HG02840 (cell line): ENCODE results near the gene PRRC2C.
"Not testable (repeated sequence)": the region's sequence is repeated elsewhere in the genome, so short reads cannot be mapped to it uniquely, and the experiment has no call there.

ENCODE experiments used
- ATAC-seq: cut with Tn5 transposase; IDR thresholded peaks from one replicate; pipeline ENCODE4 v1.9.1; 2021; ENCODE audit warnings: mild to moderate bottlenecking, moderate library complexity, moderate number of reproducible peaks; ENCODE audit not compliant: unreplicated experiment, low FRiP score

PRRC2C gene

DNA sequence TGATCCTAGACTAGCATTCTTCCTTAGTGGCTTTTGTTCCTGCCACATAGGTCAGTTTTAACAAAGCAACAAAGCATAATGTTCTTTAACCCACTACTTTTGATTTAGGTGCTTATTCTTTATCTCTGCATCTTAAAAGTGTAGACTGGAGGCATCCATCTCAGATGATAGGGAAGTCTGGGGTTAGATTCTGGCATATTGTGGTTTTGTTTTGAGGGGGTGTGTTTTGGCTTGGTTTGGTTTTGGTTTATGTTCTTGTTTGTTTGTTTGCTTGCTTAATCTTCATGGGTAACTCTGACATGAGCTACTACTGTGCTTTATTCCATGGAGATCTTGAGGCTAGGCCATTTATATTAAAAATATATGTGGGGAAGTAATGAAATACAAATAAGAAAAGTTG, 96.4 kb downstream of the PRRC2C start:
- ATAC-seq: no peak

DNA sequence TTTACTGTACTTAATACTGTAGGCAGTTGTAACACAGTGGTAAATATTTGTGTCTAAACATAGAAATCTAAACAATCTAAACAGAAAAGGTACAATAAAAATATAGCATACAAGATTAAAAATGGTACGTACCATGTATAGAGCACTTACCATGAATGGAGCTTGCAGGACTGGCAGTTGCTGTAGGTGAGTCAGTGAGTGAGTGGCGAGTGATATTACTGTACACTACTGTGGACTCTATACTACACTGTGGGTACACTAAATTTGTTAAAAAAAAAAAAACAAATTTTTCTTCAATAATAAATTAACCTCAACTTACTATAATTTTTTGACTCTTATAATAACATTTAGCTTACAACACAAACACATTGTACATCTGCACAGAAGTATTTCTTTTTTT, 97.3 kb downstream of the PRRC2C start:
- no peak for ATAC-seq

DNA sequence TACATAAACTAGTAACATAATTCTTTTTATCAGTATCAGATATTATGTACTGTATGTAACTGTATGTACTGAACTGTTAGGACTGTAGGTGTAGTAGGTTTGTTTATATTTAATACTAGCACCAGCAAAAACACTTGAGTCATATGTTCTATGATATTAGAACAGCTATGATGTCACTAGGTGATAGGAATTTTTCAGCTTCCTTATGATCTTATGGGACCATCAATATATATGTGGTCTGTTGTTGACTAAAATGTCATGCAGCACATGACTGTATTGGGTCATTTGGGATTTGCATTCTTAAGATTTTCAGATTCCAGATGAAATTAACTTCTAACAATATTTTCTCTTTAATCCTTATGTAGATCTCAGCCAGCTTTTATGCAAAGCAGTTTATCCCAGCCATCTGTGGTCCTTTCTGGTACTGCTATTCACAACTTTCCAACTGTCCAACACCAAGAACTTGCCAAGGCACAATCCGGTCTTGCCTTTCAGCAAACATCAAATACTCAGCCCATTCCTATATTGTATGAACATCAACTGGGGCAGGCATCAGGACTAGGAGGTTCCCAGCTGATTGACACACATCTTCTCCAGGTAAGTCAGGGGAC, 98.4 kb downstream of the PRRC2C start:
- ATAC-seq: no peak

DNA sequence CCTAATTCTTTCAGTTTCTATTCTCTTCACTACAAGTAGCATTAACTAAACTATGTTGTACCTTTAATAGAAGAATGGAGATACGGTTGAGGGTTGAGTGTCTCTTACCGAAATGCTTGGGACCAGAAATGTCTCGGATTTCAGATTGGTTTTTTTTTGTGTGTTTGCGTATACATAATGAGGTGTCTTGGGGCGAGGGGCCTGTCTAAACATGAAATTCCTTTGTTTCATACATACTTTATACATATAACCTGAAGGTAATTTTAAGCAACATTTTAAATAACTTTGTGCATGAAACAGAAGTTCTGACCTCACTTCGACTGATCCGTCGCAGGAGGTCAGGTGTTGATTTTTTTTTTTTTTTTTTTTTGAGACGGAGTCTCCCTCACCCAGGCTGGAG, 100.4 kb downstream of the PRRC2C start:
- no peak for ATAC-seq

DNA sequence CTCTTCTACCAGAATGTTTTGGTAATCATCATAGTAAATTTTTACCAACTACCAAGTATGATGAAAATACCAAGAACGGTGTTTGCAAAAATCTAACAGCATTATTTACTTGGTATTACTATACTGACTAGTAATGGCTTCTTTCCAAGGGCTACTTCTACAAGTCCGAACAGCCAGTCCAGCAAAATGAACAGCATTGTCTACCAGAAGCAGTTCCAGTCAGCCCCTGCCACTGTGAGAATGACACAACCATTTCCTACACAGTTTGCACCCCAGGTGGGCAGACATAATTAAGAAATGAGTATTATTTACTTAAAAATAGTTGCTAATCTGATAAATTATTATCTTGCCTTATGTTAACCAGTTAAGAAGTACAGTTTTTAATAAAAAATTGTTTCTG, 102.9 kb downstream of the PRRC2C start:
- no peak for ATAC-seq

DNA sequence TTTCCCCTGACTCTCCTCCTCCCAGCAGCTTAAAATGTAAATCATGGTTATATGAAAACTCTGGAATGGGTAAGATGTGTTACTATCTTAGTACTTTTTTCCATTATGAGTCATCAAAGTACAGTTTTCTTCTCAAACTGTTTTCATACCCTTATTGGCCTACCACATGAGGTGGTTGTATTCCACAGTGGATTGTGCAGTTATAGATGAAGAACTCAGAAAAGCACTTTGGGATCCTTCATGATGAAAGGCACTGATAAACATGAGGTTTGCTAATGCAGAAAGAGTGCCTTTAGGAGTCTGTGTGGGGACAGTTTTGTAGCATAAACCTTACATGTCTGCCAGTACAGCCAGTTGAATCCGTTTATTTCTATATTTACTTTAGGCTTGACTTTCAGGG, 104.7 kb downstream of the PRRC2C start:
- ATAC-seq: no peak

DNA sequence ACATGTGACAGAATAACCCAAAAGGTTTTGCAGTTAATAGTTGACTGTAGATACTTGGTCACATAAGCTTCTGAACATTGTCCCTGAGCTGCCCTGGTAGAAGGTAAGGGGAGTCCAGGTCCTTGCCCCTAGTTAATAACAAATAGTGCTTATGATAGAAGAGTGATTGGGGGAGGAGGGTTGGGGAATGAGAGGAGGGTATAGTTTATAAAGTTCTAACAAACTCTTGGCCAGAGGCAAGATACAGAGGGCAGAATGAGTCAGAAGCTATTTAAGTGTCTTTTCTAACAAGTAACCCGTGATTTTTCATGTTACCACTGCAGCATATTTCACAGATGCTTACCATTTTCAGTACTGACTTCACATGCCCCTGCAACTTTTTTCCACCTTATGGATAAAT, 110.0 kb downstream of the PRRC2C start:
- ATAC-seq: no peak

DNA sequence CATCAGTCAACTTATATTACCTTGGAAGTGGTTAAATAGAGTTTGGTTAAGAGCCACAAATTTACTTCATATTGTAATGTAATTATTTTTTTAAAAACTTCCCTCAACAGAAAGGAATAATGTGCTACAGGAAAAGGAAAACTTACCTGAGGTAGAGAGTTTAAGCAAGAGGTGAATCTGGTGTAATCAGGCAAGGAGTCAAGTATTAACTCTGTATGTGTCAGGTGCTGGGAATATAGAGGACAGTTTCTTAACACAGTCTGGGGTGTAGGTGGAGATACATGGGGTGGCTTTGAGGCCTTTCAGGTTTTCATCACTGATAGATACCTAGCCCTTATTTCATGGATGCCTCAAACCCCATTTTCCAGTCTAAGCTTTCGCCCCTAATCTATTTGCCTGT, 110.8 kb downstream of the PRRC2C start:
- ATAC-seq: no peak

DNA sequence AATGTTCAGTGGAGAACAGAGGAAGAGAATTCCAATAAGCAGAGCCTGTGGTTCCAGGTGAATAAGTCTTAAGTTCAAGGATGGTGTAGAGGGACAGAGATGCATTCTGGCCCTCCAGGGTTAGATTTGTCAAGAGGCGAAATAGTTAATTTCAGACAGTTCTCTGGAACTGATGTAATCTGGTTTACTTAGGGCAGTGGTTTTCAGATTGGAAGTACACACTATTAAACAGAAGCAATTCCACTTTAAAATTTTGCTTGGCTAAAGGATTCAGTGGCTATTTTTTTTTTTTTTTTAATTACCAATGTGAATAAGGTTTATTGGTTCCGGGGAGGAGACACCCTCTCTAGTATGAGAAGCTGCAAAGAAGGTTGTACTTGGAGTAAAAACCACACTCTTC, 111.4 kb downstream of the PRRC2C start:
- ATAC-seq: no peak

DNA sequence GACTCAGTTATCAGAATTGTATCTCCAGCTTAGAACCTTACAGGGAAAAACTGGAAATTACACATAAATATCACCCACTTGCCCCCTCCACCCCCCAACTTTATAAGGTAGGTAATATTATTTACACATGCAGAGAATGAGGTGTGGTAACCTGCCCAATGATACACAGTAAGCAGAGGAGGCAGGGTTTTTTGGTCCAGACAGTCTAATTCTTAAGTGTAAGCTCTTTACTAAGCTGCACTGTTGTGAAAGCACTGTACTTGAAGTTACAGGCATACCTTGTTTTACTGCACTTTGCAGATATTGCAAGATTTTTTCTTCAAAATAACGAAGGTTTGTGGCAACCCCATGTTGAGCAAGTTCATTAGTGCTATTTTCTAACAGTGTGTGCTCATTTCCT, 111.9 kb downstream of the PRRC2C start:
- no peak for ATAC-seq

DNA sequence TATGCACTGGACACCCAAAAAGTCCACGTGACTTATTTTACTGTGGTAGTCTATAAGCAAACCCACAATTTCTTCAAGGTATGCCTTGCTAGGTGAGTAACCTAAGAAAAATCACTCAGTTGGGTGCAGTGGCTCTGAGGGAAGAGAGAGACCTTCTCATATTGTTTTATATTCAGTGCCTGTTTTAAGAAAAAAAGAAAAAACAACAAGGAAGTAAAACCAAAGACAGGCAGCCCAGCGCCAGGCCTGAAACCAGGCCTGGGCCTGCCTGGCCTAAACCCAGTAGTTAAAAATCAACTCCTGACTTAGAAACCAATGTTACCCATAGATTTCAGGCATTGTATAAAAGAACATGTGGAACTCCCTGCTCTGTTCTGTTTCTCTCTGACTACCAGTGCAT, 115.0 kb downstream of the PRRC2C start:
- ATAC-seq: not testable (repeated sequence)

DNA sequence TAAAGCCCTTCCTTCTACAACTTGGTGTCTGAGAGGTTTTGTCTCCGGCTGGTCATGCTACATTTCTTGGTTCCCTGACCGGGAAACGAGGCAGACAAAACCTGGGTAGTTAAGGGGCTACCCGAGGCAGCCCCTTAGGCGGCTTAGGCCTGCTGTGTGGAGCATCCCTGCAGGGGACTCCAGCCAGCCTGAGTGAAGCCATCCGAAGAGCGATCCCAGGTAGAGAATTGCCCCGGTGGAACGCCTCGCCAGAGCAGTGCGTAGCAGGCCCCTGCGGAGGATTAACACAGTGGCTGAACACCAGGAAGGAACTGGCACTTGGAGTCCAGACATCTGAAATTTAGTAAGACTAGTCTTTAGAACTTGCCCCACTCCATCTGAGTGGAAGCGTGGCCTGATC, 115.5 kb downstream of the PRRC2C start:
- no peak for ATAC-seq

DNA sequence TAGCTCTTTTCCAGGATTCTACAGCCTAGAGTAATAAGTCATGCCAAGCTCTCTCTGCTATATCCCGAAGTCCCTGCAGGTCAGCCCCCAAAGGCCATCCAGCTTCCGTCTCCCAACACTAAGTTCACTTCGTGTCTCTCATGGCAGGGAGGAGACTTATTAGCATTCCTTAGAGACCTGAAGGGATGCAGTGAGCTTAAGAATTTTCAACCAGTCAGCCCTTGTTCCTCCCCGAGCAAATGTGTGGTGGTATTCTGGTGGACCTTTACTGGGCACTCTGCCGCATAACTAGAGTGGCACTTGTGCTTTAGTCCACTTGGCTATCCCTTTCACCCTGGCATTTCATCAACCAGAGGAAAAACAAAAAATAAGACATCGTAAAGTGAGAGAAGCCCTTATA, 117.7 kb downstream of the PRRC2C start:
- ATAC-seq: not testable (repeated sequence)

DNA sequence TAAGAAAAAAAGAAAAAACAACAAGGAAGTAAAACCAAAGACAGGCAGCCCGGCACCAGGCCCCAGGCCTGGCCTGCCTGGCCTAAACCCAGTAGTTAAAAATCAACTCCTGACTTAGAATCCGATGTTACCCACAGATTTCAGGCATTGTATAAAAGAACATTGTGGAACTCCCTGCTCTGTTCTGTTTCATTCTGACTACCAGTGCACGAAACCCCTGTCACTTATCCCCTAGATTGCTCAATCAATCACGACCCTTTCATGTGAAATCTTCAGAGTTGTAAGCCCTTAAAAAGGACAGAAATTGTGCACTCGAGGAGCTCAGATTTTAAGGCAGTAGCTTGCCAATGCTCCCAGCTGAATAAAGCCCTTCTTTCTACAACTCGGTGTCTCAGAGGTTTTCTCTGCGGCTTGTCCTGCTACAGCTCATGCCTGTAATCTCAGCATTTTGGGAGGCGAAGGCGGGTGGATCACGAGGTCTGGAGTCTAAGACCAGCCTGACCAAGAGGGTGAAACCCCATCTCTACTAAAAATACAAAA, 121.1 kb downstream of the PRRC2C start:
- no peak for ATAC-seq

DNA sequence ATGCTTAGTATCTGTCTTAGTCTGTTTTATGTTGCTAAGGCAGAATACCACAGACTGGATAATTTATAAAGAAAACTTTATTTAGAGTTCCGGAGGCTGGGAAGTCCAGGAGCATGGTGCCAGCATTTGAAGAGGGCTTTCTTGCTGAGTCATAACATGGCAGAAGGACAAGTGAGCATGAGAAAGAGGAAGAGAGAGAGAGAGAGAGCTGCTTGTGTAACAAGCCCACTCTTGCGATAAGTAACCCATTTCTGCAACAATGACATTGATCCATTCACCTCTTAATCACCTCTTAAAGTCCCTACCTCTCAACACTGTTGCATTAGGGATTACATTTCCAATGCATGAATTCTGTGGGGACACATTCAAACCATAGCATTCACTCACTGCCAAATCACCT, 125.1 kb downstream of the PRRC2C start:
- no peak for ATAC-seq

DNA sequence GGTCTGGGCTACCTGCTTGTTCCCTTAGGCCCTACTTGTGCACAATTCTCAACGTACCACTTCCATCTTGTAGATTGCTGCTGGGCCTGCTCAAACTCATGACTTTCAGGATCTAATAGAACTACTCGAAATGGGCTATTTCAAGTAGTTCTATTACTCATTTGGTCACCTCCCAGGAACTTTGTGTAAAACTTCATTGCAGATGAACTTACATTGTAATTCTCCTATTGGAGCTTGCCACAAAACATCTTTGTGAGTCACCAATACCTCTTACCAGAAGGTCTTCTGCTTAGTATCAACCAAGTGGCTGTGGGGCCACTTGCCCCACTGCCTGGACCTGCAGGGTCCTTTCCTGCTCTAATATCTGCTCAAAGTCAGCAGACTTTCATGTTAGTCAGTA, 126.0 kb downstream of the PRRC2C start:
- ATAC-seq: no peak

DNA sequence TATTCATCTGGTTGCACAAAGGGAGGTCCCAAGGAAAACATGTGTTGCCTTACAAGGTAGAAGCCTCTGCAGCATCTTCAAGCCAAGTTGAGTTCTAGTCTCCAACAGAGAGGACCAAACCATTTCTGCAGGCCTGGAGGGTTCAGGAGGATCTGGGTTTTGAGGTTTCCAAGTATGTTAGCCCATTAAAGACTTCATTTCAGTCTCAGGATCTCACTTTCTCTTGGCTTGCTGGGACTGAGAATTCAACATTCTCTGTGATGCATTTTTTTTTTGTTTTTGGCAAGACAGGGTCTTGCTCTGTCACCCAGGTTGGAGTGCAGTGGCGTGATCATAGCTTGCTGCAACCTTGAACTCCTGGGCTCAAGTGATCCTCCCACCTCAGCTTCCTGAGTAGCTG, 128.0 kb downstream of the PRRC2C start:
- no peak for ATAC-seq

DNA sequence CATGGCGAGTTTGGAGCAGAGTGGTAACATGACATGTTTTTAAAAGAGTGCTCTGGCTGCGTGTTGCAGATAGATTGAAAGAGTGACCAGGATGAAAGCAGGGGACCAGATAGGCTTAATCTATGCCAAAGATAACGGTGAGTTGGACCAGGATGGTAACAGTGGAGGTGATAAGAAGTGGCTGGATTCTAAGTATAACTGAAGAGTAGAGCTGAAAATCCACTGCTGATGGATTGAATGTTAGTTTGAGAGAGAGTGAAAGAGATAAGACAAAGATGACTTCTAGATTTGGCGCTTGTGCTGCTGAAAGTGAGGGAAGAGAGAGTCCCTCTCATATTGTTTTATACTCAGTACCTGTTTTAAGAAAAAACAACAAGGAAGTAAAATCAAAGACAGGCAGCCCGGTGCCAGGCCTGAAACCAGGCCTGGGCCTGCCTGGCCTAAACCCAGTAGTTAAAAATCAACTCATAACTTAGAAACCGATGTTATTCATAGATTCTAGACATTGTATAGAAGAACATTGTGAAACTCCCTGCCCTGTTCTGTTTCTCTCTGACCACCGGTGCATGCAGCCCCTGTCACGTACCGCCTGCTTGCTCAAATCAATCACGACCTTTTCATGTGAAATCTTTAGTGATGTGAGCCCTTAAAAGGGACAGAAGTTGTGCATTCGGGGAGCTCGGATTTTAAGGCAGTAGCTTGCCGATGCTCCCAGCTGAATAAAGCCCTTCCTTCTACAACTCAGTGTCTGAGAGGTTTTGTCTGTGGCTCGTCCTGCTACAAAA, 130.0 kb downstream of the PRRC2C start:
- ATAC-seq: not testable (repeated sequence)

DNA sequence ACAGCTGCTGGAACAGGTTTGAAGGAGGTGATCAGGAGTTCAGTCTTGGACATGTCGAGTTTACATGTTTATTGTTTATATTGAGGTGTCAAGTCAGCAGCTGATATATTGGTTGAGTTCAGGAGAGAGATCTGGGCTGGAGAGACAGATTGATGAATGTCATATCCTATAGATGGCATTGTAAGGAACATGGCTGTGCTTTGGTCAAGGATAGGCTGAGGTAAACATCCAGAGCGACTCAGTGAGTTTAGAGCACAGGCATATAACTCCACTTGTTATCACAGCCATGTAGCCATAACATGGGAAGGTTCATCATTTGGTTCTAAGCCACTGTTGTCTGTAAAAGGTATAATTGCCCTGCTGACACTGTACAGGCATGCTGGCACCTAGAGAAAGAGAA, 131.3 kb downstream of the PRRC2C start:
- ATAC-seq: no peak

DNA sequence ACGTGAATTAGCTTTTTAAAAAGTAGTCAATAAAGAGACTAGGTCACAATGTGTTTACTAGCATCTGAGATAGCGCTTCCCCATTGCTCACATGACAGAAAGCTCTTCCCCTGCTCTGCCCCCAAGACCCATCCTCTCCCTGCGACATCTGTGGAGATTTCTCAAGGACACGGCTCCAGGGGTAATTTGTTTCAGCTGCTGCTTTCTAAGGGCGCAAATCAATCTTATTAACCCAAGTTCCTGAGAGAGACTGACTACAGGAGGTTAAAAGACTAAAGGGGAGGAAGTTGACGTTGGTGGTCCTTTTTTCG, 136.8 kb downstream of the PRRC2C start, which contains the start of gene MYOCOS:
Gene MYOCOS, plus strand, starts transcription at position 92 of the 311 bp plus-strand sequence. CDS start 1,641 bp downstream, outside the sequence.
- ATAC-seq: no peak

DNA sequence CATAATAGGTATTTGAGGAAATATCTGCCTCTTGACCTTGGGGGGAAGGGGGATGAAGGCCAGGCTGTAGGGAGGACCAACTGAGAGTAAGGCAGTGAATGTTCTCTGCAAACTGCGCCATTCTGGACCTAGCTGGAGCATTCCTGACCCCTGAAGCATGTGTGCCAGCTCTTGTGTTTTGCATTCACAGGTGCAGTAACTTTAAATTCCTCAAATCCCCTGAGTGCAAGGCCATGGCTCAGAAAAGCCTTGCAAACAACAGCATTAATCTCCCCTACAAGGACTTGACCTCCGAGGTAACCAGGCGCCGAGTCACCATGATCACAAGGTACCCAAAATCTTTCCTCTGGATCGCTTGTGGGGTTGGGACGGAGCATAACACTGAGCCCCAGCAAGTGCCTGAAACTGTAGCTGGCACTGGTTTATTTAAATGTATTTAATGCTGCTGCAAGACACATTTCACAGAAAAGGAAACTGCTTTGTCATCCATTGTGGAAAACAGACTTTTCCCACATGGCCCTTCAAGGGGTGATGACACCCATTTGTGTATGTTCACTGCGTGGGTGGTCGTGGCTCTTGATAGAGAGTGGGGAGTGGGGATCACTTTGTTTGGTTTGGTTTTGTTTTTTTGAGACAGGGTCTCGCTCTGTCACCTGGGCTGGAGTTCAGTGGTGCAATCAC, 138.5 kb downstream of the PRRC2C start:
- ATAC-seq: no peak

DNA sequence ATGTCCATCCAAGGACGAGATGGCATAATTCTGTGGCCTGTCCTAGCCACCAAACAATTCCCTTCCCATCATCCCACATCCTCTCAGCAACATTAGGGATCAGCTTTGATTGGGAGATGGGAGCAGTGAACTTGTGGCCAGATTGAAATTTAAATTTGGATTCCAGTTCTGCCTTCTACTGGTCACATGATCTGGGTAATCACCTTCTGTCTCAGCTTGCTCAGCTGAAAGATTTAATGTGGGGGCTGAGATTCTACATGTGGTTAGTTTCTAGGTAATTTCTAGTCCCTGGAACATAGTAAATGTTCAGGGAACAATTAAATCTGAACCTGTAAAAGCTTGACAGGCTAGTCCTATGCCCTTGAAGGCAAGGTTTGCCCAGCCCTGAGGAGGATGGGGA, 139.9 kb downstream of the PRRC2C start:
- no peak for ATAC-seq
